HG02840 (cell line): ENCODE results near the gene CTNNA2.
"Not testable (repeated sequence)": the region's sequence is repeated elsewhere in the genome, so short reads cannot be mapped to it uniquely, and the experiment has no call there.

Experiments used
- ATAC-seq: cut with Tn5 transposase; IDR thresholded peaks from one replicate; pipeline ENCODE4 v1.9.1; 2021; ENCODE audit warnings: mild to moderate bottlenecking, moderate library complexity, moderate number of reproducible peaks; ENCODE audit not compliant: unreplicated experiment, low FRiP score

The CTNNA2 gene

DNA sequence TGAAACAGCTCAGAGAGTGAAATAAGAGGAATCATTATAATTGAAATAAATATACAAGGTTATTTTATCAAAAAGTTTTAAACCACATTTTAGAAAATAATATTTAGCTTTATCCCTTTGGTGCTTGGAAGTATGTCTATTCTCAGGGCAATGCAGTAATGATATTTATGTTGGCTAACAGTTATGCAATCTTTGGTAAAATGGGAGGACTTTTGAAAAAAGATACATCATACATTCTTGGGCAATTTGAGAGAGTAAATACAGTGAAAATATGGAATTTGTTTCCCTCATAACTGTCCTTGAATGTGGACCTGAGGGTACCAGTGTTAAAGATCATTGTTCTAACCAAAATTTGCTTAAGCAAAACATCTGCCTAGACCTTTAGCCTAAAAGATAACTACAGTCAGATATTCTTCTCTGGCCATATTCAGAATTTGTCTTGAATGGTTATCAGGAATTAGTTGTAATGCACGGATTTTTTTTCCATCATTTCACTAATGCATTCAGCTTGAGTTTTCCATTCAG lies 654.5 kb downstream of the CTNNA2 start:
- no peak for ATAC-seq

GRCh38 chr2:80168037-80168436 lies 655.2 kb downstream of the CTNNA2 start:
- ATAC-seq, result no peak

GRCh38 chr2:80168801-80169200 lies 656.0 kb downstream of the CTNNA2 start:
- no peak for ATAC-seq

DNA sequence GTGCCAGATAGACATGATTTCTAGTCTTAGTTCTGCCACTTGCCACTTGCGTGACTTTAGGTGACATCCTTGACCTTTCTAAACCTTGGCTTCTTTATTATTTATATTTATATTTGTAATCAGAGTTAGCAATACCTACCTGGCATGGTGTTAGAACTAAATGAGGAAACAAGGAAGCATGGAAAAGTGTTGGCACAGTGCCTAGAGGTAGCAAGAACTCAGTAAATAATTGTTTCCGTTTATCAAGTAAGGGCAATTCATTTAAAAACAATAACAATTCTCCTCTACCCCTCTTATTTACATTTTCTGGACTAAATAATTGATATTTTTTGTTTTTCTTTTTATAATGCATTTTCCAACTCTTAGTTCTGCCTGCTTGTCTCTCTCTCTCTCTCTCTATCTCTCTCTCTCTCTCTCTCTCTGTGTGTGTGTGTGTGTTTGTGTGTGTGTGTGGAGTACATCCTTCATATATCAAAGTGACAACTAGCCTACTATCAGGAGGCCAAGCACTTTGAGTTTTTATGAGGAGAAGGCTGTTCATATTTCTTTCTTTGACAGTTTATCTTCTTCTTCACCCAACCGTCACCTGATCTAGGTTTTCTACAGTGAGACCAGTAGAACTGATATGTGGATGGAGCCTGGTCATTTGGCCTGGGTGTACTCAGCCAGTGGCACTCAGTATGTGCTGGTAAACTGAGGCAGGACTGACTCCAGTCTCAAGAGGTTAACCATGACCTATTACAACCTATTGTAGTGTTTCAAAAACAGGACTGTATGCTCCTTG lies 657.2 kb downstream of the CTNNA2 start:
- ATAC-seq, result no peak

DNA sequence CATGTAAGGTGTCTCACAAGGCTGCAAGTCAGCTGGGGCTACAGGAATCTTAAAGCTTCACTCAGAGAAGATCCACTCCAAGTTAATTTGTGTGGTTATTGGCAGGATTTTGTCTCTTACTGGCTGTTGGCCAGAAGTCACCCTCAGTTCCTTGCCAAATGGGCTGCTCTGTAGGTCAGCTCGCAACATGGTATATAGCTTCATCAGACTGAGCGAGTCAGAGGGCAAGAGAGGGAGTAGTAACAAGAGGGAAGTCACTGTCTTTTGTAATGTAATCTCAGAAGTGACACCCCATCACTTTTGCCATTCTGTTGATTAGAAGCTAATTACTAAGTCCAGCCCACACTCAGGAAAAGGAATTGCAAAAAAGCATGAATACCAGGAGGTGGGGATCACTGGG lies 672.2 kb downstream of the CTNNA2 start:
- no peak for ATAC-seq

- ATAC-seq, result no peak
These were observed 673.4 kb downstream of the CTNNA2 start for GRCh38 chr2:80186262-80186661.

- ATAC-seq, result no peak
These were observed 674.3 kb downstream of the CTNNA2 start for GRCh38 chr2:80187156-80187555.

GRCh38 chr2:80190166-80190565 lies 677.3 kb downstream of the CTNNA2 start:
- ATAC-seq, result no peak

GRCh38 chr2:80193566-80193965 lies 680.7 kb downstream of the CTNNA2 start:
- ATAC-seq, result no peak

- ATAC-seq, result no peak
These were observed 682.2 kb downstream of the CTNNA2 start for GRCh38 chr2:80195034-80195433.

DNA sequence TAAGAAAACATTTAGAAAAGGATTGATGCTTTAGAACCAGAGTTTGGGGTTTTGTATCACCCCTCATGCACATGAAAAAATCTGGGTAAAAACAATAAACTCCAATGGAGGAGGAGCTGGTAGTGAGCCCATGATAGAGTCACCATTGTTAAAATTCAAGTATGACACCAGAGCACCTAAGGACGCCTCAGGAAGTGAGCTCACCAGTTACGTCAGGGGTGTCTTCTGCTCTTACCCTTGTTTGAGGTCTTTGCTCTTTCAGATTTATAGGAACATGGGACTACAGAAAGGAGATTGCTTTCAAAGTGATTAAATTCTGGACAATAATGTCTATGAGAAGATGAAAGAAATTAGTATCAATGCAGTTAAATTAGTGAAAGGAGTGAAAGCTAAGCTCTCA lies 685.2 kb downstream of the CTNNA2 start:
- no peak for ATAC-seq

GRCh38 chr2:80199504-80199903 lies 686.7 kb downstream of the CTNNA2 start:
- ATAC-seq, result no peak

DNA sequence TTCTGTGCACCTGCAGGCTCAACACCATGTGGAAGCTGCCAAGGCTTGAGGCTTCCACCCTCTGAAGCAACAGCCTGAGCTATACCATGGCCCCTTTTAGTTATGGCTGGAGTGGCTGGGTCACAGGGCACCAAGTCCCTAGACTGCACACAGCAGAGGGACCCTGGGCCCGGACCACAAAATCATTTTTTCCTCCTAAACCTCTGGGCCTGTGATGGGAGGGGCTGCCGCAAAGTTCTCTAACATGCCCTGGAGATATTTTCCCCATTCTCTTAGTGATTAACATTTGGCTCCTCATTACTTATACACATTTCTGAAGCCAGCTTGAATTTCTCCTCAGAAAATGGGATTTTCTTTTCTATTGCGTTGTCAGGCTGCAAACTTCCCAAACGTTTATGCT lies 691.1 kb downstream of the CTNNA2 start:
- not testable (repeated sequence) for ATAC-seq

GRCh38 chr2:80205498-80205897 lies 692.6 kb downstream of the CTNNA2 start:
- ATAC-seq, result no peak

DNA sequence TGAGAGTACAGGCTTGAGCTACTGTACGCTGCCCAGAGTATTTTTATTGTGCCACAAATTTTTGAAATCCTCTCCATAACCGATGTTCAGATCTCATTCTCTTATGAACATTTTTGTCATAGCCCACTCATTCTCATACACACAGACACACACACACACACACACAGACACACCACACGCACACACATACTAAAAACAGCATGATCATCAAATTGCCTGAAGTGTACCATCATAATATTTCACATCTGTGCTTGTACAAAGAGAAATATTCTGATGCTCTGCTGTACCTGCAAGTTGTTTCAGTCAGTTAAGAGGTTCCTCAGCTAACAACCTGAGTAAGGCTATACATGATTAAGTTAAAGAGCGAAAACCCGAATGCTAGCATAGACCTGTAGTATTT lies 696.6 kb downstream of the CTNNA2 start:
- no peak for ATAC-seq

DNA sequence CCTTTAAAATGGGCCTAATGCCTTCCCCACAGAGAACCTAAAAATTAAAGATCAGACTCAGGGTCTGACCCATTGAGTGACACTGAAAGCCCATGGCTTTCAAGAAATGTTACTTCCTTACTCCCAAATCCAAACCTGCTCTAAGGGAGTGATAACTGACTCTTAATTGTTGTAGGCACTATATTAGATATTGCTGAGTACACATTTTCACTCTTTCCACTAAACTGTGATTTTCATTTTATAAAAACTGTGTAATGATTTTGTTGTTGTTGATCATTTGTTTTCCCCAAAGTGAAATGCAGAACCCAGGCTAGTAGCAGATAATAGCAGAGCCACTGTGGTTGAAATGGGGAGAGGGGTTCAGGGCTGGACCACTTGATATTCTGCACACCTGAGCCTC lies 704.6 kb downstream of the CTNNA2 start:
- ATAC-seq, result no peak

DNA sequence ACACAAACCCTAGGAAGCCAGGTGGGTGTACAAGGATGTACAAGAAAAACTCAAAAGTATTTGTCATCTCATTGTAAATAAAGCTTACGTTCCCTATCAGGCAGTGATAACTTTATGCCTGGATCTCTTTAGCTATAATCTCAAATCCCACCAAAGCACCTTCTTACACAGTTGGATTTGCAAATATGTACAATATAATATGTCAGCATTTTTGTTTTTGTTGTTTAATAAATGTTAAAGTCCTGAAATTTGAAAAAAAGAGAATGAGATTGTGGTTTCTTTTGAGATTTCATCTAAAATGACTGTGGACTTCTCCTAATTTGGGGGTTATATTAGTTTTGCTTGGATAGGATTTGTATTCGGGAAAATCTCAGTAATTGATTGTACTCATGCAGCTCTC lies 709.8 kb downstream of the CTNNA2 start:
- no peak for ATAC-seq

GRCh38 chr2:80231421-80231820 lies 718.6 kb downstream of the CTNNA2 start:
- no peak for ATAC-seq

DNA sequence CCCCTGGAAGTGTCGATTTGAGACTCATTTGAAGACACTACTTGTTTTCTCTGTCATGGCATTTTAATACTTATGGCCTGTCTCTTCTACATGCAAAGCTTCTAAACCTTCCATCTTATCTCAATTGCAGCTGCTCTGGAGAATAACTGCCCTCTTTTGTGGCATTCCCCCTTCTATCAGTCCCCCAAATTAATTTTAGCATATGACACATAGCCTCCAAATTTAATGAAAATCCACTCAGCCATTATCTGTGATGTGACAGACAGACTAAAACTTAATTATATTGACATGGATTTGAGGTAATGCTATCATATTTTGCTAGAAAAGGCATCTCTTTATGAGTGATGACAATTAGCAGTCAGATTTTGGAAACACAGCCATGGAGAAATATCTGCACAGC lies 720.5 kb downstream of the CTNNA2 start:
- ATAC-seq, result no peak

DNA sequence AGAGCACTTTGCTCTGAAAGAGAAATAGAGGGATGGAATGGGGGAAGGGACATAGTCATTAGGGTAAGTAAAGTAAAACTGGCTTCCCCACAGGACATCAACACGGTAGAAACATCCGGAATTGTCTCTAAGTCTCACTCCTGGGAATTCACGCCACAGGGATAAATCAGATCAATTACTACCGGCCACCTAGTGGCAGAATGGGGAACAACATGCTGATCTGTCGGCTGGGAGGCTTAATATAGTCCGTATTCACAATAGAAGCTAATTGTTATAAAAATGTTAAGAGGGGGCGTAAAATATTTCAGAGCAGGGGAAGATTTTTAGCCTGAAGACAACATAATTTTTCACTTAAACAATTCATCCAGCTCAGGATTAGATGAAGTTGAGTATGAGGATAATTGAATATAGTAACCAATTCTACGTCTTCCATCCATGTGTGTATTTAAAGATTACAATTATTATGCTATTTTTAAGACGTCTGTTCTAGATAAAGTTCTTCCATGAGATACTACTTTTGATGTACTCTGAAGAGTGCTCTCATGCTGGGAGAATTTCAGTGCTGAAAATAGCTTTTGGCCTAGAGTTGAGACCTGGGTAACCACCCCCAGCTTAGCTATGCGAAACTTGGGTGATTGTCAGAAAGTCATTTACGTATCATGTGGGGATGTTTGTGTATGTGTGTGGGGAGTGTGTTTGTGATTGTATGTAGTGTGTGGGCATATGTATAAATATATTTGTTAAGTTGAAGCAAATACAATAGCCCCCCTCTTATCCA lies 726.0 kb downstream of the CTNNA2 start:
- ATAC-seq, result no peak

DNA sequence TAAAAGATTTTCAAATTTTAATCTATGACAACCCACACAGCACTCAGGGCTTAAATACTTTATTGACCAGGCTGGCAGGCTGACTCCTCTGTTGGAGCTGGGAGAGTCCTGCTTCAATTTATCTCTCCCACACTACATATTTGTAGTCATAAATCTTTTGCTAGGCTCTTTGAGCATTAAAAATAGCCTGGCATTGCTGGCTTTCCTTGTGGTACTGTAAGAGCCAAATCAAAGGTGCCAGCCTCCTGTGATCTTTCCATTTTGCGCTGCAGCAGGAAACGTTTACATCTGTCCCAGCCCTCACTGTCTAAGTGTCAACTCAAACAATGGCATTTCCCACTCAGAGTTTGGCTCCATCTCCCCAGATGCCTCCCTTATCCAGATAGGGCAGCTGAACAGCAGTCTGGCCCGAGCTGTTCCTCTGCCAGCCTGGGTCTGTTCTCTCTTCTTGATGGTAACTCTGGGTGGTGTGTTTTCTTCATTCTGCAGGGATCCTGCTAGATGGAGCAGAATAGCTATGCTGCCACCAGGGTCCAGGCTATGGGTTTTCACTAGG lies 729.6 kb downstream of the CTNNA2 start:
- ATAC-seq, result no peak
